NT2/D1 (cell line): ENCODE data around the gene KLHL3.

ENCODE experiments used
- SUZ12 ChIP-seq: IDR thresholded peaks from 2 replicates; pipeline ENCODE4 v1.6.1; 2011; ENCODE audit not compliant: insufficient read length, insufficient read depth; ENCODE audit errors: extremely low read depth
- YY1 ChIP-seq: IDR thresholded peaks from 2 replicates; pipeline ENCODE4 v1.6.1; 2011; ENCODE audit not compliant: insufficient read length, insufficient read depth

GRCh38 chr5:137635521-137635921, 100.4 kb downstream of the KLHL3 start:
- TF ChIP-seq YY1, result no peak
- TF ChIP-seq SUZ12, result no peak
